COR-L47 (cell line): ENCODE measurements around the gene LOXHD1.

Experiments used
- DNase-seq: peaks from one replicate; lab custom pipeline; 2025; lab: John Stamatoyannopoulos, UW

LOXHD1 gene

GRCh38 chr18:46672062-46672970, 15.3 kb upstream of the LOXHD1 start:
- no peak for DNase-seq

DNA sequence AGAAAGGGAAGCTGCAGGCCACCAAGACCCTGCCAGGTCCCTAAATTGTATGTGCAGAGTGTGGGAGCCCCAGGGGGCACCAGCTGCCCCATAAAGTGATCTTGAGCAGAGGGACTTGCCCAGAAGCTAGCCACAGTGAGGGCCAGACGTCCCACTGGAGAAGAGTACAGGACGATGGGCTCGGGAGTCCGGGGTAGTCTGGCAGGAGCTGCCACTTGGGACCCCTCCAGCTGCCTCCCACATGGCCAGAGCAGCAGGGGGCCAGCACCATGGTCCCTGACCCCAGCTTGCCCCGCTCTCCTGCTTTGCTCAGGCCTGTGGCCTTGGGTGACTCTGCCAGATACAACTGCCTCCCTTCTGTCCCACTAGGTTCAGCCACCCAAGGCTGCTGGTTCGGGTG, 11.7 kb upstream of the LOXHD1 start:
- no peak for DNase-seq

- DNase-seq, result no peak
Observed at GRCh38 chr18:46668135-46668534, 11.1 kb upstream of the LOXHD1 start.

- no peak for DNase-seq
Observed at GRCh38 chr18:46663539-46663938, 6.5 kb upstream of the LOXHD1 start.

- peak; percentile 48 for DNase-seq
Observed at GRCh38 chr18:46660957-46661749, 4.1 kb upstream of the LOXHD1 start.

DNA sequence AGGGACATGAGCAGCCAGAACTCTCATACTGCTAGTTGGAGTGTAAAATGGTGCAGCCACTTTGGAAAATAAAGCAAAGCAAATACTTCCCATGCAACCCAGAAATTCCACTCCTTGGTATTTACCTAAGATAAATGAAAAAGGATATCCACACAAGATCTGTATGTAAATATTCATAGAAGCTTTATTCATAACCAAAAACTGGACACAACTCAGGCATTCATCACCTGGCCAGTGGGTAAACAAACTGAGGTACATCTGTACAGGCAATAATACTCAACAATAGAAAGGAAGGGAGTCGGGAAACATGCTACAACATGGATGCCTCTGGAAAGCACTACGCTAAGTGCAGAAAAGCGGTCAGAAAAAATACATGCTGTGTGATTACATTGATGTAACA, 2.5 kb upstream of the LOXHD1 start:
- no peak for DNase-seq

GRCh38 chr18:46656326-46657114, 500 bp downstream of the LOXHD1 start:
- DNase-seq, result no peak

GRCh38 chr18:46652372-46652771, 4.6 kb downstream of the LOXHD1 start:
- DNase-seq, result no peak

DNA sequence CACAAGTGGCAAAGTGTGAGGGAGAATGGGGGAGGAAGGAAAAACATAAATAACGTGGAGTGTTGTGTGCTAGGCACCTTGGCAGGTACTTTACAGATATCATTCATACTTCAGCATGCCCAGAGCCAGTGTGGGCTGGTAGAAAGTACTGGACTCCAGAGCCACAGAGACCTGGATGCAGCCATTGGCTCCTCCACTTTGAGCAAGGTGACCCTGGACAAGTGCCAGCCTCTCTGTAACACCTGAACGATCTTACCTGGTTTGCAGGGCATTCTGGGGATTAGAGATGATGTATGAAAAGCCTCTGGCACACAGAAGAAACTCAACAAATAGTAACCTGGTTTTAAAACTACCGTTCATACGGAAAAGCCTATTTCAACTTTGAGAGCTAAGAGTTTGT, 6.3 kb downstream of the LOXHD1 start:
- no peak for DNase-seq

DNA sequence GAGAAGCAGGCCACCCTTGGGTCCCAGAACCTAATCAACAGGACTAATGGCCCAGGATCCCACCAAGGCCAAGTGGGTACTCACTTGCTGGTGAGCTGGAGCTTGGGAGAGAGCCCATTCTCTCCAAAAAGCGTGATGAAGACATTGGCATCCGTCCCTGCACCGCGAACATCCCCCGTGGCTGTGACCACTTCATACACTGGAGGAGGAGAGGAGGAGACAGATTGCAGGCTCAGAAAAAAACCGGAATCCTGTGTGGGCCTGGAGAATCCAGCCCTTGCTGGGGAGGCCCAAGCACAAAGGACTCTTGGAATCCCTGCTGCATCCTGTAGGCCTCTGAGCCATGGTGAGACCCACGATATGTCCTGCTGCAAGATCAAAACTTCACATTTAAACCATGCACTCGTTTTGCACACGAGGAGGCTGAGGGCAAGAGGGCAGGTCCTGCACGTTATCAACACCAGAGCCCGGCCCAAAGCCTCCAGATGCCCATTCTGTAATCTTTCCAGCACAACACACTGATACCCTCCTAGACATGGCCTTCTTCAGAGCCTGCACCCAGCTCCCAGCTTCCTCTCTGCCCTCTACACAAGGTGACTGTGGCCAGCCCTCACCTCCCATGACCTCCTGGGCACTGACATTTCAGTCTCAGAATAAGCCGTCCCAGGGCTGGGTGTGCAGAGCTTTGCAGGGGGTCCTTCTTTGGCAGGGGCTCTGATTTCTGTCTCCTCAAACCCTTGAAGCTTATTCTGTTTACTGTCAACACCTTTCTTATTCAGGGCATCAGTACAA, 7.8 kb downstream of the LOXHD1 start:
- peak; percentile 17 for DNase-seq

DNA sequence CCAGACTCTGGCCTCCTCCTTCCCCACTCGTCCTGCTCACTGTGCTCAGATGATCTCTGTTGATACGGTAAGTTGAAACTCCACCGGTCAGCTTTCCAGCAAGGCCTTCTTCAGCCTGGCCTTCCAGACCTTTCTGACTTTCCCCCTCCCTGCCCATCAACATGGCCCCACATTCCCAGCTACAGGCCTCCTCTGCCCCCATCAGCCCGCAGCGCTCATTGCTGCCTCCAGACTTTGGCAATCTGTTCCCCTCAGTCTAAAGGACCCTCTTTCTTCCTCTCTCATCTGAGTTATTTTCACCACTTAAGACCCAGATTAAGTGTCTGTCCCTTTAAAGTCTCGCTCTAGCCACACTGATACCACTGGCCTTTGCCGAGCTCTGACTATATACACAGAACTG, 10.6 kb downstream of the LOXHD1 start:
- DNase-seq, result no peak

GRCh38 chr18:46642561-46642960, 14.5 kb downstream of the LOXHD1 start:
- no peak for DNase-seq

GRCh38 chr18:46641917-46642316, 15.1 kb downstream of the LOXHD1 start:
- no peak for DNase-seq

DNA sequence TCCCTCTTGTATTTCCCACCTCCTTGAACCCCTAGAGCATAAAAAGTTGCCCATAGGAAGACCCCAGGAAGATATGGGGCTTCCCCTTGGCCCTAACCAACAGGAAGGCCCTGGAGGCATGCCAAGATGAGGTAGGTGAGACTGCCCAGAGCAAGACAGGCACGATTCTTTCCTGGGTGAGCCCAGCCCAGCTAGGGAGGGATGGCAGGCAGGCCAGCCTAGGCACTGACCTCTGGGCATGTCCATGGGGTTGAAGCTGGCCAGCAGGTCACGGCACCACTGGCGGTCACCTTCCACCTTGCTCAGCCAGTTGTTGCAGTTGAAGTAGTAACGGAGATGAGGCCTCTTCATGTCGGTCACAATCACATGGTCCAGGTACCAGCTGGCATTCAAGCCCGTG, 17.6 kb downstream of the LOXHD1 start:
- no peak for DNase-seq

DNA sequence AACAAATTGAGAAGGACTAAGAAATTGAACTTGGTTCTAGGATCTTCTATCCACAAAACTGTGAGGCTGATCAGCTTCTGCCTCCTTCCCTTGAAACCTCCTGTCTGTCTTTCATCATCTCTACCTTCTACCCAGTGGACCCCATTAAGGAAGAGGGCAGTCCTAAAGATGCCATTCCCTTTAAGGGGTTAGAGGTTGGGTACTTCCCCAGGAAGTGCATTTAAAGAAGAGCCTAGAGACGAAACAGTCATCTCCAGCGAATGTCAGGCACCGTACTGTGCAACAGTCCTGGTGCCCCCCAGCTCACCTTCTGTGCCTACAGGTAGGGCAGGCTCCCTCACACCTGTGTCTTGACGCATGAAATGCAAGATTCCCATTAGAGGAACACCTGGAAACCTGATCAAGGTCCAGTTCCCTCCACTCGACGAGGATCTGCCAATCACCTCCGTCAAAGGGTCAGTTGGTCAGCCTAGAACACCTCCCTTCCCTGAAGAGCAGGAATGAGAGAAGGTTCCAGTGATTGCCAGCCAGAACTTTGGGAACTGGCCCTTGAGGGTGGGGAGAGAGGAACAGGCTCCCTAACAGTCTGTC, 20.9 kb downstream of the LOXHD1 start:
- DNase-seq, result no peak

DNA sequence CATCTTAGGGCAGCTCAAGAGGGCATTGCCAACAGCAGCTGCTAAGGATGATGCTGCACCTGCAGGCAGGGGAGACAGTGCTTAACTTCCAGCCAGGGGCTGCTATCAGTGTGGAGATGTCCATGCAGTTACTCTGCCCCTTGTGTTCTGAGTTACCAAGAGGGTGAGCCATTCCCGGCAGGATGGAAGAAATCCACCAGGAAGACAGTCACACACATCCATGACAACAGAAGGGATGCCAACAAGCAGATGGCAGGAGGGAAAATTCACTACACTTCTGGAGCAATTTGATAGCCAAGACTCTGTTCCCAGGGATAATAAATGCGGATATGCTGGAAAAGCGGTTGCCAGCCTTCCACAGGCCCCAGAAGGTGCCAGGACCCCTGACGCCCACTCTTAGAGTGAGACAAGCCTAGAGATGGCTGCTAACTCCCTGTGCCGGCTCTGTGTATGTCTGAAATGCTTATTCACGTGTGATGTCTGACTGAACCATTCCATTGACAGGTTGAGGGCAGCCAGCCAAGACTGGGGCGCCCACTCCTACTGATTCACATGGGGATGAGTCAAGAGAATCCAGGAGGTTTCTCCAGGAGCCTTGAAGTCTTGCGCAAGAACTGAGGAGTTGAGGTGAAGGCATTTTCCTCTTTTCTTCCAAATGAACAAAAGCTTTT, 24.5 kb downstream of the LOXHD1 start:
- no peak for DNase-seq

GRCh38 chr18:46630991-46631390, 26.0 kb downstream of the LOXHD1 start:
- DNase-seq, result no peak

DNA sequence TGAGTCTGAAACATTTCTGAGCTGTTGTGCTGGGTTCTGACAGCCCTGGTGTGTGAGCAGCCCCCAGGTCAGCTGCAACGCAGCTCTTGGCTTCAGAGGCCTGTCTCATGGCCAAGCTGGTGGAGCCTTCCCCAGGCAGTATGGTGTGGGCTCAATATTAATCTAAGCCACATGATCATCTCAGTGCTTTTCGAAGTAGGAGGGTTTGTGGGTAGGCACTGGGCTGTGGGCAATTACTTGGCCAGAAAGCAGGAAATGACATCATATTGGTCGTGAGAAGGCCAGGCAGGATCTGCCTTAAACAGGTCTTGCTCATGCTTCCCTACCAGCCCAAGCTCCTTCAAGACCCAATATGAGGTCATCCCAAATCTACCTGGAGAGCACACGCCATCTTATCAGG, 26.9 kb downstream of the LOXHD1 start:
- DNase-seq, result no peak

GRCh38 chr18:46629361-46629760, 27.7 kb downstream of the LOXHD1 start:
- DNase-seq, result no peak

GRCh38 chr18:46628206-46628605, 28.8 kb downstream of the LOXHD1 start:
- DNase-seq, result no peak

DNA sequence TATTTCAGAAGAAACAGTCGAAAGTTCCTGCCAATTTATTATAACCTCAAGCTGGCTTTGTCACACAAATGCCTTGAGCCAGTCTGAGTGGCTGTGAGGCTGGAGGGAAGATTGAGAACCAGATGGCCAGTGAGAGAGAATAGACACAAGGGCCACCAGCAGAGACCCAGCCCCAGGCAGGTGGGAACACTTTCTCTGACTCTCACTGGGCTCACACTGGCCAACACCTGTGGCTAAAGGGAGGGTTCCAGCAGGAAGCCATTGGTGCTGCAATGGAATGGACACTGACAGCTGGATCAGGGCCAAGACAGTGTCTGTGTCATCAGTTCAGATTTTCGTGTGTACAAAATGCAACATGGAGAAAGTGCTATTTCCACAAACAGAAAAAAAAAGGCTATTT, 29.9 kb downstream of the LOXHD1 start:
- peak; percentile 10 for DNase-seq
